ENCODE data around the gene FUBP3. TPM values are rescaled to one million over a fixed set of nuclear protein-coding genes. Genes with fewer than 3 reads are reported as not detected.

The FUBP3 gene
- total RNA-seq, 4 donors from 2014 or later, result 71.7 to 83.9 (median 77.8) TPM

- no peaks in the 10 kb centered on the region for H3K9me3 ChIP-seq
- intact Hi-C loops (cut with DNase I), result no loop called here
- DNase-seq, result no peak
- peaks cover 66 to 87% of the 10 kb centered on the region in 2 donors for H3K36me3 ChIP-seq
- H3K4me3 ChIP-seq (replicated peaks in 1 of 3), result no peak overlapping the region
- H3K4me1 ChIP-seq, result no peaks in the 10 kb centered on the region
- TF ChIP-seq POLR2A (IDR thresholded peaks at IDR 0.05), result no peak
- TF ChIP-seq, protein P1, sequence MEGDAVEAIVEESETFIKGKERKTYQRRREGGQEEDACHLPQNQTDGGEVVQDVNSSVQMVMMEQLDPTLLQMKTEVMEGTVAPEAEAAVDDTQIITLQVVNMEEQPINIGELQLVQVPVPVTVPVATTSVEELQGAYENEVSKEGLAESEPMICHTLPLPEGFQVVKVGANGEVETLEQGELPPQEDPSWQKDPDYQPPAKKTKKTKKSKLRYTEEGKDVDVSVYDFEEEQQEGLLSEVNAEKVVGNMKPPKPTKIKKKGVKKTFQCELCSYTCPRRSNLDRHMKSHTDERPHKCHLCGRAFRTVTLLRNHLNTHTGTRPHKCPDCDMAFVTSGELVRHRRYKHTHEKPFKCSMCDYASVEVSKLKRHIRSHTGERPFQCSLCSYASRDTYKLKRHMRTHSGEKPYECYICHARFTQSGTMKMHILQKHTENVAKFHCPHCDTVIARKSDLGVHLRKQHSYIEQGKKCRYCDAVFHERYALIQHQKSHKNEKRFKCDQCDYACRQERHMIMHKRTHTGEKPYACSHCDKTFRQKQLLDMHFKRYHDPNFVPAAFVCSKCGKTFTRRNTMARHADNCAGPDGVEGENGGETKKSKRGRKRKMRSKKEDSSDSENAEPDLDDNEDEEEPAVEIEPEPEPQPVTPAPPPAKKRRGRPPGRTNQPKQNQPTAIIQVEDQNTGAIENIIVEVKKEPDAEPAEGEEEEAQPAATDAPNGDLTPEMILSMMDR (IDR thresholded peaks at IDR 0.05), result no peak
- no peaks in the 10 kb centered on the region for H3K27me3 ChIP-seq
- 91 to 99% methylated on average over 4 of the region's 4 CpGs for WGBS, 2 donors
- H3K27ac ChIP-seq, result no peak overlapping the region
These were observed 44.8 kb downstream of the FUBP3 start for GRCh38 chr9:130624154-130624553.

GRCh38 chr9:130626249-130626996 lies 47.0 kb downstream of the FUBP3 start:
- whole genome bisulfite sequencing, 2 donors, result 86 to 87% methylated on average over 20 of the region's 21 CpGs
- peaks cover 58 to 83% of the 10 kb centered on the region in 2 donors for H3K36me3 ChIP-seq

GRCh38 chr9:130627051-130627450 lies 47.7 kb downstream of the FUBP3 start:
- no peaks in the 10 kb centered on the region for H3K4me1 ChIP-seq
- WGBS, 2 donors, result 87 to 90% methylated on average over 10 of the region's 10 CpGs
- H3K4me3 ChIP-seq (replicated peaks in 1 of 3), result no peak overlapping the region
- H3K27me3 ChIP-seq, result no peaks in the 10 kb centered on the region
- no peak for TF ChIP-seq POLR2A (IDR thresholded peaks at IDR 0.05)
- TF ChIP-seq, protein P1 (IDR thresholded peaks at IDR 0.05), result no peak
- no peaks in the 10 kb centered on the region for H3K9me3 ChIP-seq
- H3K36me3 ChIP-seq, result peaks cover 65 to 83% of the 10 kb centered on the region in 2 donors
- no peak overlapping the region for H3K27ac ChIP-seq
- DNase-seq, result no peak
- intact Hi-C loops (cut with DNase I), result no loop called here

More at GRCh38 chr9:130626249-130626996, 47.0 kb downstream of the FUBP3 start:
- Histone ChIP-seq H3K4me1 (no peaks in the 10 kb centered on the region), H3K4me3 (replicated peaks in 1 of 3) (no peak overlapping the region), H3K9me3 (no peaks in the 10 kb centered on the region), H3K27me3 (no peaks in the 10 kb centered on the region), H3K27ac (no peak overlapping the region)
- TF ChIP-seq, protein P1 (IDR thresholded peaks at IDR 0.05), result no peak
- TF ChIP-seq POLR2A (IDR thresholded peaks at IDR 0.05), result no peak
- DNase-seq, result no peak
- intact Hi-C loops (cut with DNase I), result no loop called here

GRCh38 chr9:130627896-130628792 lies 48.8 kb downstream of the FUBP3 start:
- Histone ChIP-seq H3K27ac (no peak overlapping the region), H3K9me3 (no peaks in the 10 kb centered on the region), H3K27me3 (no peaks in the 10 kb centered on the region), H3K4me3 (replicated peaks in 1 of 3) (no peak overlapping the region), H3K4me1 (no peaks in the 10 kb centered on the region), H3K36me3 (peaks cover 73 to 84% of the 10 kb centered on the region in 2 donors)
- TF ChIP-seq, protein P1 (IDR thresholded peaks at IDR 0.05), result no peak
- TF ChIP-seq POLR2A (IDR thresholded peaks at IDR 0.05), result no peak
- intact Hi-C loops (cut with DNase I), result no loop called here
- DNase-seq, result no peak
- 91 to 94% methylated on average over 23 of the region's 23 CpGs for WGBS, 2 donors

Data from thyroid gland (tissue), 4 donors.